ENCODE measurements around the gene C14orf180.

DNA sequence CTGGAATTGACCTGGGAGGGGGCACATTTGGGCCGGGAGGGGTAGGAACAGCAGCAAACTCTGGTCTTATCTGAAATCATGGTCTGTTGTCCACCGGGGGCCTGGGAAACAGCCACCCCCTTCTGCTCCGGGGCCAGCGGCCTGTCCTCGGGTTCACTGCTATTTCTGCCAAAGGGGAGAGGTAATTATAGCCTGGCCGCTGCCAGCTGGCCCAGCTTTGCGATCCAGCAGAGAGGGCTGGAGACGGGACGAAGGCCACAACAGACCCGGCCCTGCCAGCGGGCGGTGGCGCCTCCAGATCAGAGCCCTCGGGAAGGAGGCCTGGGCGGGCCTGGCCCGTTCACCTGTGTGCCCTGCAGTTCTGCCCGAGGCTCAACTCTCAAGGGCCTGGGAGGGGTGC, at the start of gene C14orf180:
- TF ChIP-seq ZNF830 (tag by site-specific recombination; IDR thresholded peaks at IDR 0.05; ENCODE audit: low read depth), result no peak
- TF ChIP-seq, protein P1, sequence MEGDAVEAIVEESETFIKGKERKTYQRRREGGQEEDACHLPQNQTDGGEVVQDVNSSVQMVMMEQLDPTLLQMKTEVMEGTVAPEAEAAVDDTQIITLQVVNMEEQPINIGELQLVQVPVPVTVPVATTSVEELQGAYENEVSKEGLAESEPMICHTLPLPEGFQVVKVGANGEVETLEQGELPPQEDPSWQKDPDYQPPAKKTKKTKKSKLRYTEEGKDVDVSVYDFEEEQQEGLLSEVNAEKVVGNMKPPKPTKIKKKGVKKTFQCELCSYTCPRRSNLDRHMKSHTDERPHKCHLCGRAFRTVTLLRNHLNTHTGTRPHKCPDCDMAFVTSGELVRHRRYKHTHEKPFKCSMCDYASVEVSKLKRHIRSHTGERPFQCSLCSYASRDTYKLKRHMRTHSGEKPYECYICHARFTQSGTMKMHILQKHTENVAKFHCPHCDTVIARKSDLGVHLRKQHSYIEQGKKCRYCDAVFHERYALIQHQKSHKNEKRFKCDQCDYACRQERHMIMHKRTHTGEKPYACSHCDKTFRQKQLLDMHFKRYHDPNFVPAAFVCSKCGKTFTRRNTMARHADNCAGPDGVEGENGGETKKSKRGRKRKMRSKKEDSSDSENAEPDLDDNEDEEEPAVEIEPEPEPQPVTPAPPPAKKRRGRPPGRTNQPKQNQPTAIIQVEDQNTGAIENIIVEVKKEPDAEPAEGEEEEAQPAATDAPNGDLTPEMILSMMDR (tag by site-specific recombination; IDR thresholded peaks at IDR 0.05), result no peak
